Superior temporal gyrus (tissue), 1 donor: ENCODE data around the gene FZR1.

Experiments used
- DNase-seq: peaks from one replicate; pipeline ENCODE4 v3.0.0-alpha.2; 2016; ENCODE audit errors: extremely low spot score

FZR1 gene

DNA sequence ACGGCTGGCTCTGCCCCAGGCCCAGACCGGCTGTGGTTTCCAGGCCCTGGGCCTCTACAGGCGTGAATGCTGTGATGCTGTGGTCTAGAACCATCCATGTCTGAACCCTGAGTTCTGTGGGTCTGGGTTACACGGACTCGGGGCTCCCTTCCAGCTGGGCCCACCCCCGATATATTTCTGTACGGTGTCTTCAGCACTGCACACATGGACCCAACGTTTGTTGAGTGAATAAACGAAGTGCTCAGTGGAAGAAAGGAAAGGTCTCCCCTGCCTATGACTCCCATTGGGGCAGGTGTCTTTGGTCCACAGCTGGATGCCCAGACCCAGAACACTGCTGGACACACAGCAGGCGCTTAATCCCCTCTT is 39.5 kb downstream of the FZR1 start:
- DNase-seq: no peak

DNA sequence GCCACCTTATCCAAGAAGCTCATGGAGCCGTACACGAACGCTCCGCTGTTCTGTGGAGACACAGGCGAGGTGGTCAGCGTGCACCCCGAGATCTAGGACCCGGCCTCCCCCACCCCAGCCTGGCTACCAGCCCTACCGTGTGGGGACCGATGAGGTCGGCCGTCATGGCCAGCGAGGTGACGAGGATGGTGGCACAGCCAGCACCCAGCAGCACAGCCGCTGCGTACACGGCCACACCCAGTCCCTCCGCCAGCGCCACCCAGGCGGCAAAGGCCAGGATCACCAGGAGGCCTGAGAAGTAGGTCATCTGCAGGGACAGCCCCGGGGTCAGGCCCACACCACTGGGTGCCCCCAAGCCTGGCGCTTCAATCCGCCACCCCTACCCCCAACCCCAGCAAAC is 40.0 kb downstream of the FZR1 start:
- DNase-seq: no peak

DNA sequence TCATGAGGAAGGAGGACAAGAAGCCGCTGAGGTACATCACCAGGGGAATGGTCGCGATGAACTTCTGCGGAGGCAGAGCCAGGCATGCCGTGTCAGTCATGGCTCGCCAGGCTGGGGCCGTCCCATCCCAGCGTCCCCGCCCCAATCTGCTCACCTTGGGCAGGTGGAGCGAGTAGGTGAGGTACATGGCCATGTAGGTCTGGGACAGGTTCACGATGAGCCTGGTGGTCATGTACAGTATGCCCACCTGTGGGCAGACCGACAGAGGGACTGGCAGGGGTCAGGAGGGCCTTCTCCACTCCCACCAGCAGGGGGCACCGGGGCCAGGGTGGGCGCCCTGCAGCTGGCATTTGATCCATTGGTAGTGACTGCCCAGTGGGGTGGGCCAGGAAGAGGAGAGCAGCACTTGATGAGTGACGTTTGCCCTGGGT is 41.2 kb downstream of the FZR1 start:
- no peak for DNase-seq

DNA sequence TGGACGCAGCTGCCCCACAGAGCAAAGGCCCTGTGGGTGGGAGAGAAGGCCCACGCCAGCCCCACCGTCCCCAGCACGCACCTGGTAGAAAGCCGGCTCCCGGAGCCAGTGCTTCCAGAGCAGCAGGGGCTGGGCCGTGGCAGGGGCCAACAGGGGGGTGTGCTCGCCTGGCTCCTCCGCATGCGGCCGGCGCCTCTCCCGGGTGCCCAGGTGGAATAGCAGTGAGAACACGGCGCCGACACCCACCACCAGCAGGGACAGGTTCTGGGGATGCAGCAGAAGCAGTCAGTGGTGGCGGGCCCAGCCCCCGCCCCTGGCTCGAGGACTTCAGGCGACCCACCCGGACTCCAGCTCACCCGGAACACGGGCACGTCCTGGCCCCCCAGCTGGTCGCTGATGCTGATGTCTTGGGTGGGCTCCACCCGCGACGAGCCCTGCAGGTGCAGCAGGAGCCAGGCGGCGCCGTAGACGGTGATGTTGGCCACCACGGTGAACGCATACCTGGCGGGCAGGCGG is 41.7 kb downstream of the FZR1 start:
- no peak for DNase-seq

DNA sequence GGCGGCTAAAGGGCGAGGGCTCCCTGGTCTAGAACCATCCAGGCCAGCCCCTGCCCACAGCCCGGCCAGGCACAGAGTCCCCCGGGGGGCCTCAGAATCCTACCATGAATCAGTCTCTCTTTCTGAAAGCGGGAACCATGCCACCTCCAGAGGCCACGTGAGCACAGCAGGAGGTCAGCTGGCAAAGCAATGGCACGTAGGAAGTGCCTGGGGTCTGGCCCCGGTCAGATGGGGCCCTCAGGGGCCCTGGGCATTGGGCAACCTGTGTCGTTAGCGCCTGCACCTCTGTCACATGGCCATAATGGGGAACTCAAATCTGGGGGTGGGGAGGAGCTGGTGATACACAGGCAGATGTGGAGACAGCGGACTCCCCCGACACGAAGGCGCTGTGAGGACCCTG is 42.5 kb downstream of the FZR1 start:
- DNase-seq: peak; percentile 79

DNA sequence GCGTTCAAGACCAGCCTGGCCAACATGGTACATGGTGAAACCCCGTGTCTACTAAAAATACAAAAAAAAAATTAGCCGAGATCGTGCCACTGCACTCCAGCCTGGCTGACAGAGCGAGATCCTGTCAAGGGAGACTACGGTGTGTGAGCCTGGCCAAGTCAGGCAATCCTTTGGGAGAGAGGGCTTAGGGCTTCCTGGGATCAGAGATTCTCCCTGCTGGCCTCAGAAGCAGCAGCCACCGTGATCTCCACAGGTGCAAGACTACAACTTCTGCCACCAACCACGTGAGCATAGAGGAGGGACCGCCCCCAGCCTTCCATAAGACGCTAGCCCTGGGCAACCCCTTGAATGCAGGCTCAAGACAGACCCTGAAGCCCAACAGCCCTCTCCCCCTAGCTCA is 43.7 kb downstream of the FZR1 start:
- DNase-seq: no peak

DNA sequence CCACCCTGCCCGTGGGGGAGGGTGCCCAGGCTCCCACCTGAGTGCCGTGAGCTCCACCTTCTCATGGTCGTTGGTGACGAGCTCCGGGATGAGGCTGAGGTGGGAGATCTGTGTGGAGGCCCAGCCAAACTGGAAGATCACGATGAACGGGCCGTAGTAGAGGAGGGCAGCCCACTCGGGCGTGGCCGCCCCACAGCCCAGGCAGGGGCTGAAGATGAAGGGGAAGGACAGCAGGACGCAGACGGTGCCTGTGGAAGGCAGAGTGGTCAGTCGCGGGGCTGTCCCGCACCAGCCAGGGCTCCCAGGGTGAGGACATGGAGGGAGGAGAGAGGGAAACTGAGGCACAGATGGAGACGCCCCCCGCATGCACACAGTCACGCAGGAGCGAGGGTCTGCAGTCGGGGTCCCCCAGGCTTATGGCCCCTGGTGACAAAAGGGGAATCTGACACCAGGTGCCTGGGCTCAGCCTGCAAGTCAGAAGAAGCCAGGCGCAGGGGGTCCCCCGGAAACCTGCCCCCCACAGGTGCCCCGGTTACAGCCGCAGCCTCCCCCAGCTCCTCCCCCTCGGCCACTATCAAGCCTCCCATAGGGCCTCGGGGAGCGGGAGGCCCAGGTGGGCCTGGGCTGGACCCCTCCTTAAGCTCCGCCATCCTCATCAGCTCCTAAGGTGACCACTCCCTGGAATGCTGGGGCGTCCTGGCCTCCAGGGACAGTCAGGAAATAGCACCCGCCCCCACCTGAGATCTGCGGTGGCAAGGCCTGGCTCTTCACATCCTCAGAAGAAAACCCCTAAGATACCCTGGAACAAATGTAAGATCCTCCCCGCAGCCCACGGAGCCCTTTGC is 45.1 kb downstream of the FZR1 start:
- no peak for DNase-seq

DNA sequence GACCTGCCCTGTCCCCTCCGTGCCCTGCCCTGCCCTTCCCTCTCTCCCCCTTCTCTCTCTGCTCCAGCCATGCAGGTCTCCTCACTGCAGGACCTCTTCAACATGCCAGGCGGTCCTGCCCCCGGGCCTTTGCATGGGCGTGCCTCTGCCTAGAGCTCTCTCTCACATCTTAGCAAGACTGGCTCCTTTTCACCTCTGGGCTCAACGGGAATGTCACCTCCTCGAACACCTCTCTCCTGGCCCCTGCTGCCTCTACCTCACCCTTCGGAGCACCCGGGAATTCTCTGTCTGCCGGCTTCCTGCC is 45.6 kb downstream of the FZR1 start:
- DNase-seq: no peak

DNA sequence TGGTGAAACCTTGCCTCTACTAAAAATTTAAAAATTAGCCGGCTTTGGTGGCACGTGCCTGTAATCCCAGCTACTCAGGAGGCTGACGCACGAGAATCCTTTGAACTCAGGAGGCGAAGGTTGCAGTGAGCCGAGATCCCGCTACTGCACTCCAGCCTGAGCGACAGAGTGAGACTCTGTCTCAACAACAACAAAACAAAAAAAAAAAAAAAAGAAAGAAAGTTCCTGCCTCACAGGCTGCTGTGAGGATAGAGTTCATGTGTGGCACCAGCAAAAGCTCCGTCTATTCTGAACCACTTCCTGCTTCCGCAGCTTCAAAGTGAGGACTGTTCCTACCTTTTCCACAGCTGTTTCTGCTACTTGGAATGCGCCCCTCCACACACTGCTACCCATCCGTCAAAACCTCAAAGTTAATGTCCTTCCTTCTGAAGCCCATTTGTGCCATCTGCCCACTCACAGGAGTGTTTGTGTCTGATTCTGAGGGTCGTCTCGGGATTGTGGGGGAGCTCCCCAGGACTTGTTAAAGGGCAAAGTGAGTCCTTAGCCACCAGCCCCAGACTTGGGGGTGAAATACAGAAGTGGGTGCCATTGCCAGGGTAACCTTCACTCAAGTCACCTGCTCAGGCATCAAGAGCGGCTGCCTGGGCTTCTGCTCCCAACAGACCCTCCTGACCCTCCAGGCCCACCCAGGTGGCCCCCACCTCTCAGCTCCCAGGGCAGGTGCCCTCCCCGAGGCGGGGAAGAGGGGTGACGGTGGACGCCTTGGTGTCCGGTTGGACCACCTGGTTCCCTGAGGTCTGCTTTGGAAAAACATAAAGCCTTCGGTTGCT is 48.4 kb downstream of the FZR1 start:
- no peak for DNase-seq

DNA sequence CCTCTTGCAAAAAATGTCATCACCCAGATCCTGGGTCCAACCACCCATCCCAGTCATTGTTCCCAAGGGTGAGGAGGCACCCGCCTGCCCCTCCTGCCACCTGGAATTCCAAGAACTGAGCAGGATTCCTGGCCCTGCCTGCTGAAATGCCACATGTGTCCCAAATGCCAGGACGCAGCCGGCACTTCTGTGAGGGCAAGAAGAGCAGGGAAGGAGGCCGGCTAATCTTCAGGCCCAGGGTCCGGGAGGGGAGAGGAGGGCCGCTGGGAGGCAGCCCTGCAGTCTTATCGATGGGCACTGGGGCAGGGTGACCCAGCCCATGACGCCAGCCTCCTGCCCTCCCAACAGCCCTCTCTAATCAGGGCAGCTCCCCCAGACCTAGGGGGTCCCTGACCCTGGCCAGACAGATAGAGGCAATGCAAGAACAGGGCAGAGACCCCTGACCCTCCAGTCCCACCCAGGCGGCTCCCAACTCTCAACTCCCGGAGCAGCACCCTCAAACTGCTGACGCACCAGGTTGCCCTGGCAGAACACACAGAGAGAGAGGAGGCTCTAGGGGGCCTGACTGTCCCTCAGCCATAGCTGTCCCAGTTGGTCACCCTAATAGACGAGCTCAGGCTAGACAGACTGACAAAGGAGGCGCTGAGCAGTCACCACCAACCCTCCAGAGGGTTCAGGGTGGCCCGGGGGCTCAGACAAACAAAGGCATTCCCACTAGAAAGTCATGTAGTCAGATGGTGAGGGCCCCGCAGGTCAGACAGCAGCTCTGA is 49.7 kb downstream of the FZR1 start:
- DNase-seq: no peak

DNA sequence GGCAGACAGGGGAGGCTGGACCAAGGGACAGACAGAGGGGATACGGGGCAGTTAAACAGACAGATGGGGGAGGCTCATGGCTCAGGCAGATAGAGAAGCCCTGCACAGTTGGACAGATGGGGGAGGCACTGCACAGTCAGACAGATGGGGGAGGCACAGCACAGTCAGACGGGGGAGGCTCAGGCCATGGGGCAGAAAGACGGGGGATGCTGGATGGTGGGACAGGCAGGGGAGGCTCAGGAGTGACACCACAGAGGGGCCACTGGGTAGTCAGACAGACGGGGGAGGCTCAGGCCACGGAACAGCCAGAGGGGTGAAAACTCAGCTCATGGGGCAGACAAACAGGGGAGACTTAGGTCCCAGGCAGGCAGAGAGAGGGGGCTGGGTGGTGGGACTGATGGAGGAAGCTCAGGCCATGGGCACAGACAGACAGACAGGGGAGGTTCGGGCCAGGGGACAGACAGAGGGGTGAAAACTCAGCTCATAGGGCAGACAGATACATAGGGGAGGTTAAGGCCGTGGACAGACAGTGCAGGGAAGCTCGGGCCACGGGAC is 50.4 kb downstream of the FZR1 start:
- DNase-seq: no peak

DNA sequence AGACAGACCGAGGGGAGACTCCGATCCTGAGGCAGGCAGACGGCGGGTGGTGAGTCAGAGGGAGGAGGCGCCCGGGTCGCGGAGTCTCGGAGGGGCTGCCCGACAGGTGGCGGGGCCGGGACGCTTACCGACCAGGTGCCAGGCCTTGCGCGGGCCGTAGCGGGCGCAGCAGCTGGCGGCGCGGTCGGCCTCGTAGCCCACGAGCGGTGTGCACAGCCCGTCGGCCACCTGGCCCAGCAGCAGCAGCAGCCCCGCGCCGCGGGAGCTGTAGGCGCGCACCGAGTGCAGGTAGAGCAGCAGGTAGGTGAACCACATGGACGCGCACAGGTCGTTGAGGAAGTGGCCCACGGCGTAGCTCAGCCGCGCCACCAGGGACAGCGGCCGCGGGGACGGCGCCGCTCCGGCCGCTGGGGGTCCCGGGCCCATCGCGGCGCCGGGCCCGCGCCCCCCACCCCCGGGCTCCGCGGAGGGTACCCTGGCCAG is 50.9 kb downstream of the FZR1 start:
- DNase-seq: no peak

DNA sequence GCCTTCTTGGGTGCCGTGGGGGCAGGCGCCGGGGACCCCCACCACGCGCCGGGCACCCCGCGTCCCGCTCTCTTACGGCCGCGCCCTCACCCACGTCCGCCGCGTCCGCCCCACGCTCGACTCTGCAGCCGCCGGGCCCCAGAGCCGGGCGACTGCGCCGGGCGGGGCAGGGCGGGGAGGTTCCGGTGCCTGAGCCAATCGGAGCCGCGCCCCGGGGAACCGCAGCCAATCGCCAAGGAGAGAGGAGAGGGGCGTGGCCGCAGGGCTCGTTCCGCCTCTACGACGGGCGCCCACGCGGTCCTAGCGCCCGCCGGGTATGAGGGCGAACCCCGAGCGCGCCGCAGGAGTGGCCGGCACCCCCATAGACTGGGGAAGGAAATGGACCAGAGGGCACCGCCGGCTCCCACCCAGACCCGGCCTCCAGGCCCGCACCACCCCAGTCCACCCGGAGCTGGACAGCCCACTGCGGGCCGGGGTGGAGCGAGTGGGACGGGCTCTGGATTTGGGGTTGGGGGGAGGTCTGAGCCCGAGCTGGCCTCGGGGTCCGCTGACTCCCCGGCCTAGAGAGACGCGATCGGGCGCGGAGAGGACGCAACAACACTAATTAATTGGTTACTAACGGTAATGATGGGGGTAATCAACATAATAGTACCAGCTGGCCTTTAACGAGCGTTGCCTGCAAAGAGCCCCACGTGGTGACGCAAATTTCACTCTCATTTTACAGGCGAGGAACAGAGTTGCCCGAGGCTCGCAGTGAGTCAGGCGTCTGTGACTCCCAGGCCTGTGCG is 51.5 kb downstream of the FZR1 start, which contains the start of gene MFSD12:
TSS of gene MFSD12 (minus strand) at position 126 of the 788 bp plus-strand sequence. CDS start 183 bp downstream, outside the sequence.
- DNase-seq: peak; percentile 96

DNA sequence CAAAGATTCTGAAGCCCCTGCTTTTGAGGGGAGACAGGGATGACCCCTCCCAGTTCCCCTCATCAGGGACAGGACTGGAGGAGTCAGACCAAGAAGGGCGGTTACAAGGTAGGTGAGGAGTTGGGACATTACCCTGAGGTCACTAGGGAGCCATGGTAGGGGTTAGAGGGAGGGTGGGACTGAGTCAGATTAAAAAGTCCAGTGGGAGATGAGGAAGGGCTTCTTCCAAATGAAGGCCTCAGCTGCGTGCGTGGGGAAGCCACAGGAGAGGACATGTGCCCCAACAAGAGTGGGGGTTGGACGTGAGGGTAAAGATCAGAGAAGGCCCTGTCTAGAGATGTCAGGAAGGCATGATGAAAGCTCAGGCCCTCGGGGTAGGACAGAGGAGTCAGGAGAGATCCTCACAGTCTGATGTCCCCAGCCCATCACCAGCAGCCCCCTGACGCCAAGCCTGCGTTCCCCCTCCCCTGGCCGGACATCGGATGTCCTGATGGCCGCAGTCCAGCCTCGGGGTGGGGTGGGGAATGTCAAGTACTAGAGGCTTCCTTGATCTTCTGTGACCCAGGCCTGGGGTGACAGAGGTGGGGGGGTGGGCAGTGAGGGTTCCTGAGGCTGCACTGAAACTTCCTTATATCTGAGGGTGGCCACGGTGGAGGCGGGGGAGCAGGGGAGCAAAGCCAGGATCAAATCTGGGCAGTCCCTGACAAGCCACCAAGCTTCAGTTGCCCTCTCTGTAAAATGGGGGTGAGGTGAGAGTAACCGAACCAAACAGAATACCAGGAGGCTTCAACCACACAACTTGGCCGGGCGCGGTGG is 57.8 kb downstream of the FZR1 start:
- DNase-seq: no peak

DNA sequence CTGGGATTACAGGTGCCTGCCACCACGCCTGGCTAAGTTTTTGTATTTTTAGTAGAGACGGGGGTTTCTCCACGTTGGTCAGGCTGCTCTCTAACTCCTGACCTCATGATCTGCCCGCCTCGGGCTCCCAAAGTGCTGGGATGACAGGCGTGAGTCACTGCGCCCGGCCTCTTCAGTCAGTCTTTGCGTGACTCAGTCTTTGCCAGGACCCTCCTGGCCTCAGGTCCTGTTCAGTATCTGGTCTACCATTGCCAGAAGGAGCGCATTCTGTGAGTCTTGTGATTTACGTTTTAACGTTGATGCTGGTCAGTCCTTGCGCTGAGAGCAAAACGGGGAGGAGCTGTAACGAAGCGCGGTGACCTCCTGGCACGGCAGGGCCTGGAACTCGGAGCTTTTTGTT is 59.0 kb downstream of the FZR1 start:
- no peak for DNase-seq

DNA sequence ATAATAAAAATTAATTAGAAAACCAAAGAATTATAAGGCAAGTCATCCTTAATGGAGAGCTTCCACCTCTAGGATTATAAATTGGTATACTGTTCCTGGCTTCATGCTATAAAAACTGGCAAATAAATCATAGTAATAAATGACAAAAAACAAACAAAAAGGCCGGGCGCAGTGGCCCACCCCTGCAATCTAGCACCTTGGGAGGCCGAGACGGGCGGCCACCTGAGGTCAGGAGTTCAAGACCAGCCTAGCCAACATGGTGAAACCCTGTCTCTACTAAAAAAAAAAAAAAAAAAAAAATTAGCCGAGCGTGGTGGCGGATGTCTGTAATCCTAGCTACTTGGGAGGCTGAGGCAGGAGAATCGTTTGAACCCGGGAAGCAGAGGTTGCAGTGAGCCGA is 63.9 kb downstream of the FZR1 start:
- DNase-seq: peak; percentile 9

DNA sequence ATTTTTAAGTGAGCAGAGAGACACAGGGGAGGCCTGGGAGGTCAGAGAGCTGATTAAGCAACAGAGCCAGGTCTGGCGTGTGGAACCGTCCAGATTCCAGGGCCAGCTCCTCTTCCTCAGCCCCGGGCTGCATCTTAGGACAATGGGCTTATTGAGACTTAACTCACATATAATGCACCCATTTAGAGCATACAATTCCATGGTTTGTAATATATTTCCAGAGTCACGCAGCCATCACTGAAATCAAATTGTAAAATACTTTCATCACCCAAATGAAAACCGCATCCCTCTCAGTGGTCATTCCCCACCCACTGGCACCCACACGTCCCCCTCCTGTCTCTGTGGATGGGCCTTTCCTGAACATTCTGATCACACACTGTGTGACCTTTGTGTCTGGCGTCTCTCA is 64.5 kb downstream of the FZR1 start:
- DNase-seq: peak; percentile 89

DNA sequence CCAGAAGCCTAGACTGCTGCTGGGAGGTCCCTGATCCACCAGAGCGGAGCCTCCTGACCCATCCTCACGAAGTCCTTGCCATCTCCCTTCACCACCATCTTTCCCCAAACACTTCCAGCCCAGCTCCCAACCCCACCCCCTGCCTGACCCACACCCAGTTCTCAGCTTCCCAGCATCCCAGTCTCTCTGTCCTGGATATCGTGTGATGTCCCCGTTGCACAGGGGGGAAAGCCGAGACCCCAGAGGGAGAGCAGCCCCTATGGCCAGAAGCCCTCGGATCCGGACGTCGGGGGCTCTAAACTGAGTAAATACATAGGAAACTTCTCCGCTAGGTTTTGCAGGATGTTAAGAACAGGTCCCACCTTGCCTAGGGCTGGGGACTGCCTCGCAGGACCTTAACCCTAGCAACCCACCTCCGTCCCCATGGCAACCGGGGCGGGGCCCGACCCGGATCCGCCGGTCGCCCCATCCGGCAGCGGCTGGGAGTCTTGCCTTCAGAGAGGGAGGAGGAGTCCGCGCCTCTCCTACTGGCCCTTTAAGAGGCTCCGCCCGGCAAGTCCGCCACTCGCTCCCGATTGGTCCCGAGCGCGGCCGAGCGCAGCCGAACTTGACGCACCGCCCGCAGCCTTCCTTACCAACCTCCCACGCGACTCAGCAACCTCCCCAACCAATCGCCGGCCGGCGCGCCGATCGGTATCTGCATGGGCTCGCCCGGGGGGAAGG is 66.2 kb downstream of the FZR1 start:
- peak; percentile 99 for DNase-seq

DNA sequence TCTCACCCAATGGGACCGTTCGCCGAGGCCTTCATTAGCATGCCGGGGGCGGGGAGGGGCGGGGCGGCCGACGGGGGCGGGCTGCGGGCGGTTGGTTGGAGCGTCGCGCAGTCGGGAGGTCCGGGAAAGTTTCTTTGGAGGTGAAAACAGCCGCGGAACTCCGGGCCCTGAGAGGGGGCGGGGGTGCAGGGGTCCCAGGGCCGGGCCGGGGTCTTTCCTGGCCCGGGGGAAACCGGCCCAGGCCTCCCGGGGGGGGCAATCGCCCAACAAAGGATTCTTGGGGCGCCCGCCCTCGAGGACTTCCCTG is 66.7 kb downstream of the FZR1 start, which contains the start of gene HMG20B:
TSS of gene HMG20B (plus strand) at position 90 of the 307 bp plus-strand sequence. CDS start 366 bp downstream, outside the sequence.
- DNase-seq: no peak
